RPMI8226 (cell line): ENCODE measurements around the gene PLEKHM2.
"Not testable (repeated sequence)": the region's sequence is repeated elsewhere in the genome, so short reads cannot be mapped to it uniquely, and the experiment has no call there.

ENCODE experiments used
- DNase-seq: peaks from one replicate; pipeline ENCODE4 v3.0.0-alpha.2; 2015

PLEKHM2 gene, protein sequence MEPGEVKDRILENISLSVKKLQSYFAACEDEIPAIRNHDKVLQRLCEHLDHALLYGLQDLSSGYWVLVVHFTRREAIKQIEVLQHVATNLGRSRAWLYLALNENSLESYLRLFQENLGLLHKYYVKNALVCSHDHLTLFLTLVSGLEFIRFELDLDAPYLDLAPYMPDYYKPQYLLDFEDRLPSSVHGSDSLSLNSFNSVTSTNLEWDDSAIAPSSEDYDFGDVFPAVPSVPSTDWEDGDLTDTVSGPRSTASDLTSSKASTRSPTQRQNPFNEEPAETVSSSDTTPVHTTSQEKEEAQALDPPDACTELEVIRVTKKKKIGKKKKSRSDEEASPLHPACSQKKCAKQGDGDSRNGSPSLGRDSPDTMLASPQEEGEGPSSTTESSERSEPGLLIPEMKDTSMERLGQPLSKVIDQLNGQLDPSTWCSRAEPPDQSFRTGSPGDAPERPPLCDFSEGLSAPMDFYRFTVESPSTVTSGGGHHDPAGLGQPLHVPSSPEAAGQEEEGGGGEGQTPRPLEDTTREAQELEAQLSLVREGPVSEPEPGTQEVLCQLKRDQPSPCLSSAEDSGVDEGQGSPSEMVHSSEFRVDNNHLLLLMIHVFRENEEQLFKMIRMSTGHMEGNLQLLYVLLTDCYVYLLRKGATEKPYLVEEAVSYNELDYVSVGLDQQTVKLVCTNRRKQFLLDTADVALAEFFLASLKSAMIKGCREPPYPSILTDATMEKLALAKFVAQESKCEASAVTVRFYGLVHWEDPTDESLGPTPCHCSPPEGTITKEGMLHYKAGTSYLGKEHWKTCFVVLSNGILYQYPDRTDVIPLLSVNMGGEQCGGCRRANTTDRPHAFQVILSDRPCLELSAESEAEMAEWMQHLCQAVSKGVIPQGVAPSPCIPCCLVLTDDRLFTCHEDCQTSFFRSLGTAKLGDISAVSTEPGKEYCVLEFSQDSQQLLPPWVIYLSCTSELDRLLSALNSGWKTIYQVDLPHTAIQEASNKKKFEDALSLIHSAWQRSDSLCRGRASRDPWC

DNA sequence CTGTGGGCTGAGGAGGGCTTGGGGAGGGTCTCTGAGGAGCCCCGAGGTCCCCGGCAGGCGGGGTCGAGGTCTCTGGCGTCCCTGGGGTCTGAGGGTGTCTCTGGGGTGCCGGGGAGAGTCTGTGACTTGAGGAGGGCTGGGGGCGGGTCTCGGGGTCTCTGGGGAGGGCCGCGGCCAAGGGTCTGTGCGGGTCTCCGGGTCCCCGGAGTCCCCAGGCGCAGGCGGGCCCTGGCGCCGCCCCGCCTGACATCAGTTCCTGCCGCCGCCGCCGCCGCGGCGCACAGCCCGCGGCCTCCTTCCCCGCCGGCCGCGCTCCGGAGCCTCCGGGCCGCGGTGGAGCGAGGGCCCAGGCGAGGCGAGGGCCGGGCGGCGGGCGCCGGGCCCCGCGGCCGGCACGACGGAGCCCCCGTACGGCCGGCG is at the start of gene PLEKHM2:
Gene PLEKHM2 (plus strand): TSS at position 279 of the 420 bp plus-strand sequence. CDS start 239 bp downstream, outside the sequence.
- DNase-seq = peak; percentile 72

DNA sequence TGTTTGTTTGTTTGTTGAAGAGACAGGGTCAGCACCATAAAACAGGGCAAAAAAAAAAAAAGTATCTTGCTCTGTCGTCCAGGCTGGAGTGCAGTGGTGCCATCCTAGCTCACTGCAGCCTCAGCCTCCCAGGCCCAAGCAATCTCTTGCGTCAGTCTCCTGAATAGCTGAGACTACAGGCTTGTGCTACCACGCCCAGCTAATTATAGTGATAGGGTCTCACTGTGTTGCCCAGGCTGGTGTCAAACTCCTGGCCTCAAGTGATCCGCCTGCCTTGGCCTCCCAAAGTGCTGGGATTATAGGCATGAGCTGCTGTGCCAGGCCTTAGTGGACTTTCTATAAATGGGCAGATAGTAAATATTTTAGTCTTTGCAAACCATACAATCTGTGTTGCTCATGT is 47.7 kb upstream of the PLEKHM2 start:
- DNase-seq = no peak

DNA sequence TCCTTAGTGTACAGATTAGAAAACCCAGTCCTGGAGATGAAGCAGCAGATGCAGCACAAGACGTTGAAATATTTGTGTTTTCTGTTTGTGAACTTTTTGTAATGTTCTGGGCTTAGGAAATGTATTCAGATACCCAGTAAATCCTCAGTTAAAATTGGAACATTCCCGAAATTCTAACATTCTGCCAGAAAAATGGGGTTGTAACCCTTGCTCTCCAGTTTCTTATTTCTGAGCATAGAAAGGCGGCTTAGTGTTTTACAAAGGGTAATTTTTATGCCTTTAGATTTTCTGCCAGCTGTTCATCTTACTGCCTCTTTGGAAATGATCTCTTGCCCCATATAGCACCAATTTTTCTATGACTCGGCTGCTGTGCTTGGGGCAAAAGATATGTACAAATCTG is 46.3 kb upstream of the PLEKHM2 start:
- no peak for DNase-seq

DNA sequence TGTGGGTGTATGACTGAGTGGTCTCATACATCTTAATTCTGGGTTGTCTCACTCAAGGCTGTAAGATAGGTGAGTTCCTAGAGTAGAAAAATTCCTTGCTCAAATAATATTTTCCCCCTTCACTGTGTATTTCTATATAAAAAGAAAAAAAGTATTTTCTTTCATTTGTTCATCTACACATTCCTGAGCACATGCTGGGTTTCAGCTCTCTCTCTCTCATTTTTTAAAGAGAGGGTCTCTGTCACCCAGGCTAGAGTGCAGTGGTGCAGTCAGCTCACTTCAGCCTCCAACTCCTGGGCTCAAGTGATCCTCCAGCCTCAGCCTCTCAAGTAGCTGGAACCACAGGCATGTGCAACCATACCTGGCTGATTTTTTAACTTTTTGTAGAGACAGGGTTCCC is 44.9 kb upstream of the PLEKHM2 start:
- no peak for DNase-seq

DNA sequence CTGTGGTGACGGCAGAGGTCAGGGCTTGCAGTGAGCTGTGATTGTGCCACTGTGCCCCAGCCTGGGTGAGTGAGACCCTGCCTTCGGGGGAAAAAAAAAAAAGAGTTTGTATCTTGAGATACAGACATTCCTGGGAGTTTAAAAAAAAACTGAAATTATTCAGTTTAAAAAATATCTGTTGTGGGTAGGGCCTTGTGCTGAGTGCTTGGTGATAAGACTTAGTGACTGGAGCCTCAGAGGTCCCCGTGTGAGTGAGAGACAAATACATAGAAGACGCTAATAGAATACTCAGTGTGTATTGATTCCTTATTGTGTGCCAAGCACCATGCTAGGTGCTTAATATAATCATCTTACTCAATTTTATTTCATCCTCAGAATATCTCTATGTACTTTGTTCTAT is 44.2 kb upstream of the PLEKHM2 start:
- no peak for DNase-seq

DNA sequence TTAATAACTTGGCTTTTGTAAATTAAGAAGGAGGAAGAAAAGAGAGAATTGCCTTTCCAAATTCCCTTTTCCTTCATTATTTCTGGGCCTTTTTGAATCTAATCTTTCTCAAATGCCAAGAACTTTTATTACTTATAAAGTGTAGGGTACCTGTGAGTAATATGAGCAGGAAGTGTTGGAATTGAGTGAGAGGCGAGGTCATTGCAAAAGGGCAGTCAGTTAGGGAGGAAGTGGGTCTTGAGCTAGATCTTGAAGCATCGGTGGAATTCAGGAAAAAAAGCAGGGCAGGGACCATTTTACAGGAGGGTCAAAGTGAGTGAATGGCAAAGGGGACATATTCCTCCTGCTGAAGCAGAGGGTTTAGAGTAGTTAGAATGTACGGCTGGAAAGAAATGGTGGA is 43.5 kb upstream of the PLEKHM2 start:
- no peak for DNase-seq

DNA sequence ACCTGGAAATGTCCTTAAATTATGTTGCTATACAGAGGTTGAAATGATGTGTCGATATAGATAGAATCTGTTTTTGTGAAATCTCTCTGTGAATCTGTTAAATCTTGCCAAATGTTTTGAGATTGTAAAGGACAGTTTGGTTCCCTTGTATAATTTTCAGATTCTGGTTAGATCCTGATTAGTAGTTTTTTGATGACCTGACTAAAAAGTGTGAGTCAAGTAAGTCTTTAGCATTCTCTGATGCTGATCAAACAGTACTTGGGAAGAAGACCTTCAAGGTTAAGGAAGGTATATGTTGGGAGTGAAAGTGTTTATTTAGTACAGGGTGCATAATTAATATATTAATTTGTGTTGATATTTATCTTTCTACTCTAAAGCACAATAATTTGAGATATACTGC is 34.2 kb upstream of the PLEKHM2 start:
- no peak for DNase-seq

DNA sequence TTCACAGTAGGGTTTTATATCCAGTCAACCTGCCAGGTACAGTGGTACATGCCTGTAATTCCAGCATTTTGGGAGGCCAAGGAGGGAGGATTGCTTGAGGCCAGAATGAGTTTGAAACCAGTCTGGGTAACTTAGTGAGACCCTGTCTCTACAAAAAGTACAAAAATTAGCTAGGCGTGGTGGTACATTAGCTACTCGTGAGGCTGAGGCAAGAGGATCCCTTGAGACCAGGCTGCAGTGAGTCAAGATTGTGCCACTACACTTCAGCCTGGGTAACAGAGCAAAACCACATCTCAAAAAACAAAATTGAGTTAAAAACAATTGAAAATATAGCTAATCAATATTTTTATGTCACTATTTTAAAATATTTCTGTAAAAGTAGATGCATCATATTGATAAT is 33.7 kb upstream of the PLEKHM2 start:
- no peak for DNase-seq

DNA sequence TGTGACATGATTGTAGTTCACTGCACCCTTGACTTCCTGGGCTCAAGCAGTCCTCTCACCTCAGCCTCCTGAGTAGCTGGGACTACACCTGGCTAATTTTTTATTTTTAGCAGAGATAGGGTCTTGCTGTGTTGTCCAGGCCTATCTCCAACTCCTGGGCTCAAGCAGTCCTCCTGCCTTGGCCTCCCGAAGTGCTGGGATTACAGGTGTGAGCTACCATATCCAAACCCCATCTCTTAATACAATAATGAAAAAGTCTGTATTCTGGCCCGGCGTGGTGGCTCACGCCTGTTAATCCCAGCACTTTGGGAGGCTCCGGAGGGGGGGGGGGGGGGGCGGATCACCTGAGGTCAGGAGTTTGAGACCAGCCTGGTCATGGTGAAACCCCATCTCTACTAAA is 32.0 kb upstream of the PLEKHM2 start:
- DNase-seq = not testable (repeated sequence)

DNA sequence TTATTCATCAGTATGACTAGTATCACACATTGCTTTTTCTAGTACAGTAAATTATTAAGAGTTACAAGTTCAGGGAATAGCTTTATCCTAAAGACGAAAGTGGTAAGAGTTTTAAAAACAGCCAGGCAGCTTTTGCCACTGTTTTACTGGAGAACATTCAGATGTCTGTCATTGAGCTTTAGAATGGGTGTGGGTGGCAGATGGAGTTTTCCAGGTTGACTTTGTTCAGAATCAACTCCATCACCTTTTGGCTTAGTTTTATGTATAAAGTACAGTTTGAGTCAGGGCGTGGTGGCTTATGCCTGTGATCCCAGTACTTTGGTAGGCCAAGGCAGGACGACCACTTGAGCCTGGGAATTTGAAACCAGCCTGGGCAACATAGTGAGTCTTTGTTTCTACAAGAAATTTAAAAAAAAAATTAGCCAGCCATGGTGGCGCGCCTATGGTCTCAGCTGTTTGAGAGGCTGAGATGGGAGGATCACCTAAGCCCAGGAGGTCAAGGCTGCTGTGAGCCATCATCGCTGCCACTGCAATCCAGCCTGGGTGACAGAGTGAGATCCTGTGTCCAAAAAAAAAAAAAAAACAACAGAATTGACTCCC is 29.9 kb upstream of the PLEKHM2 start:
- DNase-seq = no peak

DNA sequence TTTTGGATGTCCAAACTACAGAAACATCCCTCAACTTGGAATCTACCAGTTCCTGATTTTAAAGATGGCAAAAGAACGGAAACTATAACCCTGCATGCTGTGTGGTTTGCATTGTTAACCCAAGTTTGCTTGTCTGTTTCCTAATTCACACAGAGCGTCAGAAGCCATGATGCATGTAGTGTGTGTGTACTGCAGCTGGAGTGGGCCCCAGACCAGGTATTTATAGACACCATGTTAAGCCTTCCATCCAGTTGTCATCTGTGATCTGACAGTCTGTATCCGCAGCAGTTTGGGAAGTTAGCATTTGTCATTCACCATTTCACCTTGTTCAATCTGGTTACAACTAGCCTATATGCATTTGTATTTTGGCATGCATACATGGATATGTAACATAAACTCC is 27.7 kb upstream of the PLEKHM2 start:
- no peak for DNase-seq

DNA sequence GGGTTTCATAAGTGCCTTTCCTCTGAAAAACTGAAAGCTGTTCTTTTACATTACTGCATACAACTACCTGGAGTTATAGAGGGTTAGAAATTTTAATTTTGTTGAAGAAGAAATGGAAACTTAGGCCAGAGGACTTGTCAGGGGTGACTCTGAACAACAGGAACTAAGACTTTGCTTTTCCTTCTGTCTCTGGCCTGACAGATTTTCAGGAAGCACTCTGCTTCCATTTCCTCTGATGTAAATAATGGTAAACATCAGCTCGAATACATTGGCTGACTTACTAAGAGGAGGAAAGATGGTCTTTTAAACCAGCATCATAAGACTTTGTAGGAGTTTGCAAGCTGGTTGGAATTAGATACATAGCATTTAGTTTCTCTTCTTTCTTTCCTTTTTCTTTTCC is 27.1 kb upstream of the PLEKHM2 start:
- DNase-seq = no peak

DNA sequence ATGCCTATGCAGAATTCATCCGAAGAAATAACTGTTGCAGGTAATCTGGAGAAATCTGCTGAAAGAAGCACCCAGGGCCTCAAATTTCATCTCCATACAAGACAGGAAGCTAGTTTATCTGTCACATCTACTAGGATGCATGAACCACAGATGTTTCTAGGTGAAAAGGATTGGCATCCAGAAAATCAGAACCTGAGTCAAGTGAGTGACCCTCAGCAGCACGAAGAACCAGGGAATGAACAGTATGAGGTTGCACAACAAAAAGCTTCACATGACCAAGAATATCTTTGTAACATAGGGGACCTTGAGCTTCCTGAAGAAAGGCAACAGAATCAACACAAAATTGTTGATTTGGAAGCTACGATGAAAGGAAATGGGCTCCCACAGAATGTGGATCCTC is 24.0 kb upstream of the PLEKHM2 start:
- DNase-seq = no peak

DNA sequence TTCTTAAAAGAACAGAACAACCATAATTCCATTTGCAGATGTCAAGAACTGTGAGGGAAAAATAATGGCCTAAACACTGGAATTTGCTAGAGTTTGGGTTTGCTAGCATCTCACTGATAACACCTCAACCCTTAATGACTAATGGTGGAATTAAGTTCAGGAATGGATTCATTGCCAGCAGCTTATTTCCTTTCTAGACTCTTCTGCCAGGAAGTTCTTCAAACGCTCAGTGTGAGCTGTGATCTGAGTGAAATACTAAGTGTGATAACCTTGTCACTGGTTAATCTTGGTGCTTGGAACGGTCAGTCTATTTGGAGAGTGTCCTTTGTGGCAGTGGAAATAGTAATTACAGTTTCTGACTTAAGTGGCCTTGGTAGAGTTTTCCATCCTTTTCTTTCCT is 21.6 kb upstream of the PLEKHM2 start:
- DNase-seq = no peak

DNA sequence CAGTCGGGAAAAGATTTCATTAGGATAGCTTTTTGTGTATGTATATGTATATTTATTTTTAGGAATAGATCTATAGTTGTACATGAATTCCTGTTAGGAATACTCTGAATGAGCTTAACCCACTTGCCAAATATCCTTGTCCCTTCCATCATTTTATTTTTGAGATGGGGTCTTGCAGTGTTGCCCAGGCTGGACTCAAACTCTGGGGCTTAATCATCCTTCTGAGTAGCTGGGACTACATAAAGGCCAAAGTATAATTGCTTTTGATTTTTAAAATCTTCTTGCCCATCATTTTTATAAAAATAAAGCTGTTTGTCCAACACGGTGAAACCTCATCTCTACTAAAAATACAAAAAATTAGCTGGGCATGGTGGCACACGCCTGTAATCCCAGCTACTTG is 20.2 kb upstream of the PLEKHM2 start:
- DNase-seq = no peak

DNA sequence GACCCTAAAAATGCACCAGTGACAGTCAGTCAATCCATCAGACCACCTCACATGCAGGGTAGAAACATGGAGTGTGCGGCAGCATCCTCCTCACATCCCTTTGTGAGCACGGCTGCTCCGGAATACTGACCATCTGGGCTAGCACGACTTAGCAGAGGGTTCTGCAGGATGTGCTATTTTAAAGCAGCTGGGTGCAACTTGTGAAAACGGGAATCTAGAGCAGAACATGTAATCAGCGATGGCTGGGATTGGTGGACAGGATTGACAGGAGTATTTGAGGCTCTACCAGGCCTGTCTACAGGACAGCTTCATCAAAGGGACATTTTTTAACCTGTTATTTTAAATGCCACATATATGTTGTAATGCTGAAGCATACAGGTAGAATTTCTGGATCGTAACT is 16.8 kb upstream of the PLEKHM2 start:
- no peak for DNase-seq

DNA sequence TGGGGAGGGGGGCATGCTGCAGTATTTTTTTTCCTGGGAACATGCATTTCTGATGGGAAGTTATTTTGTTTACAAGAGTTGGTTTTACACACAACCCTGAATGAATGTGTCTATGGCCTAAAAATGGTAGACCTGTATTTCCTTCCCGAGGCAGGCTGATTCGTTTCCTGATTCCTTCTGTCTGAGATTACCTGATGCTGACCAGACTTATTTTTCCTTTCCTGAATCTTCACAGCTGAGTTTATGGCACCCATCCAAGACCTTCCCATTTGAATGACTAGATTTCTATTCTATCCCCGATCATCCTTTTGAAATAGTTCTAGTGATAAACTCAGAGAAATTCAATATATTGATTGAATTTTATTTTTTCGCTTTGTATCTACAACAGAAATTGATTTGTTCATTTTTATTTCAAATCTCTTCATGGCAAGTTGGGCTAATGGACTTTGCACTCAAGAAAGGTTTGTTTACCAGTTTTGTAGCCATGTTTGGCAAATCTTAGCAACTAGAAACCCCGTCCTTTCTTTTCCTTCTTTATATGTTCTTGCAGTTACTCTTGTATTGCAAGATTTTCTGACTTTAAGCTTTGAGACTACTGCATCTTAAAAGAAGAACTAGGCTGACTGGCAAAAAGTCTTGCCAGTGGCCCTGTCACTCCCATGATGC is 15.9 kb upstream of the PLEKHM2 start:
- no peak for DNase-seq

DNA sequence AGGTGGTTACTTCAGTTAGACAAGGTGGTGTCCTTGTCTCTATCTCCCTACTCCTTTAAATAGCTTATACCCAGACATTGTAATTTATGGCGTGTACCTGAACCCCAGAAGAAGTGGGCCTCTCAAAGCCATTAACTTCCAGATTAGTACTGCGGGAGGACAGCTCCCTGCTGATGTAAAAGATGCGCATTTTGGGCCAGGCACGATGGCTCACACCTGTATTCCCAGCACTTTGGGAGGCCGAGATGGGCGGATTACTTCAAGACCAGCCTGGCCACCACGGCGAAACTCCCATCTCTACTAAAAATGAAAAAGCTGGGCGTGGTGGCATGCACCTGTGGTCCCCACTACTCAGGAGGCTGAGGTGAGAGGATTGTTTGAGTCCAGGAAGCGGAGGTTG is 15.0 kb upstream of the PLEKHM2 start:
- DNase-seq = no peak

DNA sequence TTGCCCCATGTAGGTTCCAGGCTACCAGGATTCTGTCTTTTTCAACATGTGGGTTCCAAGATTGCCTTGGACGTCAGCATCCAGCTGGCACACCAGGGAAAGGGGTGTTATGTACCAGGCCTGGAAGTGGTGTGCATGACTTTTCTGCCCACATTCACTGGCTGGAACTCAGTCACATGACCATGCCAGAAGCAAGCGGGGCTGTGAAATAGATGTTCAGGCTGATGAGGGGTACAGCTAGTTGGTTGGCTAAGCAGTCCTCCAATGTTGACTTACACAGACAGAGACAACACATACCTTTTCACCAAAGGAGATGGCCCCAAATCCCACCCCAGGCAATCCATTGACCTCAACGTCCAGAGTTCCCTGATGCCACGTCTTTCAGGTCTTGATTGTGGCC is 14.3 kb upstream of the PLEKHM2 start:
- no peak for DNase-seq

DNA sequence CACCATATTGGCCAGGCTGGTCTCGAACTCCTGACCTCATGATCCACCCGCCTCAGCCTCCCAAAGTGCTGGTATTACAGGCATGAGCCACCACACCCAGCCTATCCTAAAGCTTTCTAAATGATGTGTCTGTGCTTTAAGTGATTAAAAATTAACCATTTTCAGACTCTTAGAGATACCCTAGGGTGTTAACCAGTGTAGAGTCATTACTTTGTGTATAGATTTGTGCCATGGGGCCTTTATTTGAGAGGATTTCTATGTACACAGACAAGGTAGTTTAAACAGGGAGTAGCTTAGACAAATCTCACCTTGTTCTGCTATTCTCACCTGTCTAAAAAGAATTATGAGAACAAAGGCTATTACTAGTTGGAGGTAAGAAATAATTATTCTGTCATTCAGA is 12.7 kb upstream of the PLEKHM2 start:
- DNase-seq = no peak

DNA sequence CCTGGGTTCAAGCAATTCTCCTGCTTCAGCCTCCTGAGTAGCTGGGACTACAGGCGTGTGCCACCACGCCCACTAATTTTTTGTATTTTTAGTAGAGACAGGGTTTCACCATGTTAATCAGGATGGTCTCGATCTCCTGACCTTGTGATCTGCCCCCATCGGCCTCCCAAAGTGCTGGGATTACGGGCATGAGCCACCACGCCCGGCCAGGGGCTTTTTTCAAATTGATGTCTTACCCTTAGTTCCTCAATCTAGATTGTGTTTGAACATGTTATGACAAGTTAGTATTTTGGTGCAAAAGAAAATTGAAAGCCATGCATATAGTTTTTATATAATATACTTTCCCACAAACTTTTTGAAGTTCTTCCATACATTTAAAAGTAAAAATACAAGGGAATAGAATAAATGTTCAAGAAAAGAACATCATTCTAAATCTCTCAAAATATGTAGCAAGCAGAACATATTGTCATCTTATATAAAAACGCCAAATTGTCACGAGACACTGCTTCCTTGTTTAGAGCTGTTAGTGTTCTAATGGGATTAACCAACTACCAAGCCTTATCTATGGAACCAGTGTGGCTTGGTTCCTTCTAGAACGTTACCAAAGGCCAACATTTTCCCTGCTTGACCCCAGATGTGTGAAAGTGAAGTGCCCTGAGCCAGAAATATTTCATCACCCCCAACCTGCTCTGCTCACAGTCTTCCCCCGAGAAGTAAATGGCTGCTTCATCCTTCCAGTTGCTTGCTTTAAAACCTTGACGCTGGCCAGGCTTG is 9.5 kb upstream of the PLEKHM2 start:
- DNase-seq = no peak

DNA sequence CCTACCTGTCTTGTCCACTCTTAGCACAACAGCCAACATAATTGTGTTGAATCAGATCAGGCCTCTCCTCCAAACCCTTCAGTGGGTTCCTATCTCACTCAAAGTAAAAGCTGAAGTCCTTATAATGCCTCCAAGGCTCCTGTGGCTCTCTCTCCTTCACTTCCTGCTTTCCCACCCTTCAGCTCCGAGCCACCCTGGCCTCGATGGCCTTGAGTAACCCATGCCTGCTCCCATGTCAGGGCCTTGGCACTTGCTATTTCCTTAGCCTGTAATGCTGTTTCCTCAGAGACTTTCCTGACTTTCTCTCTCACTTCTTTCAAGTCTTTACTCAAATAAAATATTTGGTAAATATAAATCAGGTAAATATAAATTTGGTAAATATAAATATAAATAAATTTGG is 8.1 kb upstream of the PLEKHM2 start:
- DNase-seq = no peak
